HL-60 (cell line): ENCODE measurements around the gene PTTG1IP2.

Experiments
- POLR2AphosphoS5 ChIP-seq: IDR thresholded peaks from 2 replicates; pipeline ENCODE4 v1.6.1; 2012; ENCODE audit warnings: low read depth
- SPI1 ChIP-seq: IDR thresholded peaks from 2 replicates; pipeline ENCODE4 v1.6.1; 2012; ENCODE audit warnings: low read depth, mild to moderate bottlenecking, borderline replicate concordance
- TF ChIP-seq, protein P1 (sequence below): IDR thresholded peaks from one replicate; pipeline ENCODE4 v1.5.1; 2011; ENCODE audit warnings: low read length, control low read depth, inconsistent platforms; ENCODE audit not compliant: insufficient read depth

DNA sequence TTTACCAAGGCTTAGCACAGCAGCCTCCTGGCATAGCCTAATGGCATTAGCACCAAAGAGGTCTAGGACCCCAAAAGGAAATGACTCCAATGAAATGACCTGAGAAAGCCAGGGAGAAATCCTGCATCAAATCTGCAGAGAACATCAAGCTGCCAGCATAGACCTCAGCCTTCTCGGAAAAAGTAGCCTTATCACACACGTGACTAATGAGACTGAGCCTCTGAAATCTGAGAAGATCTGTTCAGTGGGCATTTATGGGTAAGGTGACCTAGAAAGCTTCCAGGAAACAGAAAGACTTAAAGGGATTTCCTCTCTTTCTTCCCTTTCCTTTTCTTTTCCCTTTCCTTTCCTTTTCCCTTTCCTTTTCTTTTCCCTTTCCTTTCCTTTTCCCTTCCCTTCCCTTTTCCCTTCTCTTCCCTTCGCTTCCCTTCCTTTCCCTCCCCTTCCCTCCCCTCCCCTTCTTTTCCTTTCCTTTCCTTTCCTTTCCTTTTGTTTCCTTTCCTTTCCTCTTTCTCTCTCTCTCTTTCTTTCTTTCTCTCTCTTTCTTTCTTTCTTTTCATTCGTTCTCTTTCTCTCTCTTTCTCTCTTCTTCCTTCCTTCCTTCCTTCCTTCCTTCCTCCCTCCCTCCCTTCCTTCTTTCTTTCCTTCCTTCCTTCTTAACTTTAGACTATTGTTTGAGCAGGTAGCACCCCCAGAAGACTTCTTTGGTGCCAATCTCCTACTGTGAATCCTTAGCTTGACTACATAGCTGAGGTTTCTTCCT, 23.1 kb upstream of the PTTG1IP2 start:
- TF ChIP-seq, protein P1, sequence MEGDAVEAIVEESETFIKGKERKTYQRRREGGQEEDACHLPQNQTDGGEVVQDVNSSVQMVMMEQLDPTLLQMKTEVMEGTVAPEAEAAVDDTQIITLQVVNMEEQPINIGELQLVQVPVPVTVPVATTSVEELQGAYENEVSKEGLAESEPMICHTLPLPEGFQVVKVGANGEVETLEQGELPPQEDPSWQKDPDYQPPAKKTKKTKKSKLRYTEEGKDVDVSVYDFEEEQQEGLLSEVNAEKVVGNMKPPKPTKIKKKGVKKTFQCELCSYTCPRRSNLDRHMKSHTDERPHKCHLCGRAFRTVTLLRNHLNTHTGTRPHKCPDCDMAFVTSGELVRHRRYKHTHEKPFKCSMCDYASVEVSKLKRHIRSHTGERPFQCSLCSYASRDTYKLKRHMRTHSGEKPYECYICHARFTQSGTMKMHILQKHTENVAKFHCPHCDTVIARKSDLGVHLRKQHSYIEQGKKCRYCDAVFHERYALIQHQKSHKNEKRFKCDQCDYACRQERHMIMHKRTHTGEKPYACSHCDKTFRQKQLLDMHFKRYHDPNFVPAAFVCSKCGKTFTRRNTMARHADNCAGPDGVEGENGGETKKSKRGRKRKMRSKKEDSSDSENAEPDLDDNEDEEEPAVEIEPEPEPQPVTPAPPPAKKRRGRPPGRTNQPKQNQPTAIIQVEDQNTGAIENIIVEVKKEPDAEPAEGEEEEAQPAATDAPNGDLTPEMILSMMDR, result no peak
- no peak for TF ChIP-seq POLR2AphosphoS5
- no peak for TF ChIP-seq SPI1
